Breast epithelium (tissue), 4 donors: ENCODE results near the gene ETFA. TPM values are rescaled to one million over a fixed set of nuclear protein-coding genes. Genes with fewer than 3 reads are reported as not detected.

Experiments used
- DNase-seq, 2 donors: peaks; one replicate each; pipeline ENCODE4 v3.0.0-alpha.2; 2019; ENCODE audit warnings: low spot score in 2 of 2
- H3K27ac ChIP-seq, 2 donors: fragments of 200-600 bp; sonication (generic) in 1 of 2; one replicate each; pipeline ENCODE4 v1.5.1; 2016 to 2019; ENCODE audit warnings: mild to moderate bottlenecking in 1 of 2
- H3K27me3 ChIP-seq, 2 donors: fragments of 200-600 bp; sonication (generic) in 1 of 2; one replicate each; pipeline versions ENCODE4 v1.5.1 to v1.6.0; 2017 to 2019; ENCODE audit warnings: control low read depth in 1 of 2, mild to moderate bottlenecking in 1 of 2
- H3K36me3 ChIP-seq: fragments of 200-600 bp; one replicate; pipeline ENCODE4 v1.5.1; 2019
- H3K4me1 ChIP-seq, 2 donors: fragments of 200-600 bp; sonication (generic); one replicate each; pipeline ENCODE4 v1.5.1; 2016 to 2019; ENCODE audit warnings: control low read depth in 1 of 2
- H3K4me3 ChIP-seq, 3 donors: fragments of 200-600 bp; sonication (generic); 1 replicate in 2 of 3; 2 replicates in 1 of 3; pipeline ENCODE4 v1.5.1; 2016 to 2019; ENCODE audit warnings: mild to moderate bottlenecking in 3 of 3, moderate library complexity in 2 of 3
- H3K9me3 ChIP-seq, 2 donors: fragments of 200-600 bp; sonication (generic) in 1 of 2; one replicate each; pipeline ENCODE4 v1.5.1; 2016 to 2019; ENCODE audit warnings: control low read depth in 1 of 2
- CTCF ChIP-seq, 3 donors: fragments of 450-650 bp; IDR thresholded peaks; one replicate each; pipeline ENCODE4 v1.5.1; 2016 to 2017; ENCODE audit warnings: antibody characterized with exemption in 3 of 3, mild to moderate bottlenecking in 3 of 3, moderate library complexity in 3 of 3
- POLR2A ChIP-seq: fragments of 450-650 bp; IDR thresholded peaks from one replicate; pipeline ENCODE4 v1.6.1; 2016; ENCODE audit warnings: antibody characterized with exemption, mild to moderate bottlenecking, moderate library complexity
- POLR2AphosphoS5 ChIP-seq, 3 donors: sonication (generic); formaldehyde crosslinking; IDR thresholded peaks; one replicate each; pipeline ENCODE4 v1.6.1; 2017; ENCODE audit warnings: antibody characterized with exemption in 3 of 3
- intact Hi-C: fragments of 100-400 bp; cut with DNase I; formaldehyde crosslinking; loops from one replicate; pipeline ENCODE4 v1.15.1; 2023; ENCODE audit warnings: low total_unique reads
- total RNA-seq, 3 donors: library from RNA; depleted of rRNA; stranded (reverse); fragments of >200 nt; gene quantifications; one replicate each; pipeline ENCODE4 v1.1.0, GENCODE V29; 2016

The ETFA gene
- total RNA-seq, 3 donors from 2014 or later: 96.0 to 108 (median 108) TPM

DNA sequence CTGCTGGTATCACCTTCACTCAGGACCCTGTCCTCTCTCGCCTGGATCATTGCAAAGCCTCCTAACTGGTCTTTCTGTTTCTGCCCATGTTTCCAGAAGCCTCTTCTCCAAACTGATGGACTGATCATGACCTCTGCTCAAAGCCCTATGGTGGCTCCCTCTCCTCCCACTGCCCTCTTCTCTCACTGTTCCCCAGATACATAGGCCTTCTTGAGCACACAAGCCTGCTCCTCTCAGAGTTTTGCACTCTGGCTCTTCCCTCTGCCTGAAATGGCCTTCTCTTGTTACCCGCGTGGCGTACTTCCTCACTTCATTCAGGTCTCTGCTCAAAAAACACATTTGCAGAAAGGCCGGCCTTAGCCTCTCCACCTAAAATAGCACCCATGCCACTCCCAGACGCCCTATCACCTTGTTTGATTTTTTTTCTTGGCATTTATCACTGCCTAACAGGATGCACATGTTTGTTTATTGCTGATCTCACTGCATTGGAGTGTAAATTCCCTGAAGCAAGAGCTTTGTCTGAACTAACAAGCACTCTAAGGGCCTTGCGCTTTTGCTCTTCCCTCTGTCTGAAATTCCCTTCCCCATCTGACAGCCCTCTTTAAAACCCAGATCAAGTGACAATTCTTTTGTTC lies 1.4 kb upstream of the ETFA start:
- Histone ChIP-seq H3K9me3 (no peaks in the 10 kb centered on the region), H3K4me1 (no peaks in the 10 kb centered on the region), H3K36me3 (no peaks in the 10 kb centered on the region), H3K4me3 (no peak overlapping the region), H3K27me3 (no peaks in the 10 kb centered on the region), H3K27ac (peak overlapping the region; percentile 66 to 71)
- peak in 1 of 3 donors; percentile 15 for TF ChIP-seq POLR2AphosphoS5 (IDR thresholded peaks at IDR 0.05)
- TF ChIP-seq CTCF (IDR thresholded peaks at IDR 0.05): no peak
- intact Hi-C loops: no loop called here
- no peak for DNase-seq

- H3K36me3 ChIP-seq: no peaks in the 10 kb centered on the region
- intact Hi-C loops: no loop called here
- DNase-seq: no peak
- TF ChIP-seq POLR2A (no peak), CTCF (IDR thresholded peaks at IDR 0.05) (no peak), POLR2AphosphoS5 (IDR thresholded peaks at IDR 0.05) (no peak)
- H3K9me3 ChIP-seq: no peaks in the 10 kb centered on the region
- H3K4me1 ChIP-seq: no peaks in the 10 kb centered on the region
- H3K27me3 ChIP-seq: no peaks in the 10 kb centered on the region
- H3K27ac ChIP-seq: peak overlapping the region; percentile 90 to 95
- peak overlapping the region; percentile 63 to 97 (median 83) for H3K4me3 ChIP-seq
Measured at GRCh38 chr15:76310475-76311099, 682 bp downstream of the ETFA start.

DNA sequence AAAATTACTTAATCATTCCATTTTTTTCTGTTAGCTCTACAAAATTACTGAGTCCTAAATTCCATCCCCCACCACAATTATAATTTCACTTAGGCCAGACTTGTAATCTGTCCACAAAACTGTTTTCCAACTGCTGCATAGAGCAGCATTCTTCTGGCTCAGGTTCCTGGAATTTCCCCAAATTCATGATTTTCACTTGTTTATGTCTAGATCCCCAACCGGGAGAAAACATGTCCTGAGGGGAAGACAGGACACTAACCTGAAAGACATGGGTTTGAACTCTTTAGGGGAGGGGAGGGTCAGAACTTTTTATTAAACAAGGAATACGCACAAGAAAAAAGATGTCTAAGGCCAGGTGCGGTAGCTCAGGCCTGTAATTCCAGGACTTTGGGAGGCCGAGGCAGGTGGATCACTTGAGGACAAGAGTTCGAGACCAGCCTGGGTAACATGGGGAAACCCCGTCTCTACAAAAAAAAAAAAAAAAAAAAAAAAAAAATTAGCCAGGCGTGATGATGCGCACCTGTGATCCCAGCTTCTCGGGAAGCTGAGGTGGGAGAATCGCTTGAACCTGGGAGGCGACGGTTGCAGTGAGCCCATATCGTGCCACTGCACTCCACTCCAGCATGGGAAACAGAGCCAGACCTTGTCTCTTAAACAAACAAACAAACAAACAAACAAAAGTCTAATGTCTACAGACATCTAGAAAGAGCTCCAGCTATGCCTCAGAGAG lies 1.5 kb downstream of the ETFA start:
- Histone ChIP-seq H3K4me1 (no peaks in the 10 kb centered on the region), H3K36me3 (no peaks in the 10 kb centered on the region), H3K27ac (no peak overlapping the region), H3K27me3 (no peaks in the 10 kb centered on the region), H3K4me3 (peak overlapping the region in 1 of 3 donors; percentile 97), H3K9me3 (no peaks in the 10 kb centered on the region)
- TF ChIP-seq CTCF (IDR thresholded peaks at IDR 0.05) (no peak), POLR2AphosphoS5 (IDR thresholded peaks at IDR 0.05) (no peak), POLR2A (no peak)
- no peak for DNase-seq
- intact Hi-C loops: no loop called here

GRCh38 chr15:76303909-76304308 lies 7.4 kb downstream of the ETFA start:
- H3K36me3 ChIP-seq: no peaks in the 10 kb centered on the region
- intact Hi-C loops: no loop called here
- no peak overlapping the region for H3K4me3 ChIP-seq
- H3K27ac ChIP-seq: no peak overlapping the region
- H3K9me3 ChIP-seq: no peaks in the 10 kb centered on the region
- TF ChIP-seq CTCF (IDR thresholded peaks at IDR 0.05) (no peak), POLR2AphosphoS5 (IDR thresholded peaks at IDR 0.05) (no peak), POLR2A (no peak)
- no peaks in the 10 kb centered on the region for H3K27me3 ChIP-seq
- DNase-seq: no peak
- H3K4me1 ChIP-seq: no peaks in the 10 kb centered on the region

GRCh38 chr15:76299786-76300185 lies 11.5 kb downstream of the ETFA start:
- TF ChIP-seq POLR2AphosphoS5 (IDR thresholded peaks at IDR 0.05): no peak
- no peak for TF ChIP-seq CTCF (IDR thresholded peaks at IDR 0.05)
- no peak for TF ChIP-seq POLR2A
- H3K27me3 ChIP-seq: no peaks in the 10 kb centered on the region
- no peaks in the 10 kb centered on the region for H3K4me1 ChIP-seq
- no peaks in the 10 kb centered on the region for H3K36me3 ChIP-seq
- H3K27ac ChIP-seq: no peak overlapping the region
- intact Hi-C loops: no loop called here
- no peak overlapping the region for H3K4me3 ChIP-seq
- no peaks in the 10 kb centered on the region for H3K9me3 ChIP-seq
- DNase-seq: no peak
